Suprapubic skin (tissue), 3 donors: ENCODE results near the gene ATP5F1C.

ENCODE experiments used
- POLR2AphosphoS5 ChIP-seq, 3 donors: sonication (generic); formaldehyde crosslinking; IDR thresholded peaks; one replicate each; pipeline ENCODE4 v1.6.1; 2017; ENCODE audit warnings: antibody characterized with exemption in 3 of 3
- TF ChIP-seq, protein P1 (sequence below), 2 donors: fragments of 200-600 bp in 1 of 2; fragments of 450-650 bp in 1 of 2; sonication (generic) in 1 of 2; IDR thresholded peaks; one replicate each; pipeline ENCODE4 v1.5.1; 2016 to 2019; ENCODE audit warnings: antibody characterized with exemption in 2 of 2, mild to moderate bottlenecking in 1 of 2, moderate library complexity in 1 of 2

DNA sequence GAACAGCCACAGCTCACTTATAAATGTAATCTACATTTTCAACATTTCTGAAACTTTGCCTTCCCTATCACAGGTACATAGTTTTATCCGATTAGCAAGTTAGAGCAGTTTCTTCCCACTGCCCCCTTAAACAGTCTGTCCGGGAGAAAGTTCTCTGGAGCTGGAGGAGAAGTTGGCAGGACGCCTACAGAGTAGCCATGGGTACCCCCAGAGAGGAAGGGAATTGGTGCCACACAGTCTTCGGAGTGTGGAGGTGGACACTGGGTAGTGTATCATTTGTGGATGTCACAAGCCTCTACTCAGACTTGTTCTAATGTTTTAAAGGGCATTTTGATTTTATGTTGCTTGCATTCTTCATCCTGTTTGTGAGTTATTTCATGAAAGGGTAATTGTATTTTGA is 69.3 kb downstream of the ATP5F1C start:
- TF ChIP-seq POLR2AphosphoS5 (IDR thresholded peaks at IDR 0.05) = no peak
- TF ChIP-seq, protein P1, sequence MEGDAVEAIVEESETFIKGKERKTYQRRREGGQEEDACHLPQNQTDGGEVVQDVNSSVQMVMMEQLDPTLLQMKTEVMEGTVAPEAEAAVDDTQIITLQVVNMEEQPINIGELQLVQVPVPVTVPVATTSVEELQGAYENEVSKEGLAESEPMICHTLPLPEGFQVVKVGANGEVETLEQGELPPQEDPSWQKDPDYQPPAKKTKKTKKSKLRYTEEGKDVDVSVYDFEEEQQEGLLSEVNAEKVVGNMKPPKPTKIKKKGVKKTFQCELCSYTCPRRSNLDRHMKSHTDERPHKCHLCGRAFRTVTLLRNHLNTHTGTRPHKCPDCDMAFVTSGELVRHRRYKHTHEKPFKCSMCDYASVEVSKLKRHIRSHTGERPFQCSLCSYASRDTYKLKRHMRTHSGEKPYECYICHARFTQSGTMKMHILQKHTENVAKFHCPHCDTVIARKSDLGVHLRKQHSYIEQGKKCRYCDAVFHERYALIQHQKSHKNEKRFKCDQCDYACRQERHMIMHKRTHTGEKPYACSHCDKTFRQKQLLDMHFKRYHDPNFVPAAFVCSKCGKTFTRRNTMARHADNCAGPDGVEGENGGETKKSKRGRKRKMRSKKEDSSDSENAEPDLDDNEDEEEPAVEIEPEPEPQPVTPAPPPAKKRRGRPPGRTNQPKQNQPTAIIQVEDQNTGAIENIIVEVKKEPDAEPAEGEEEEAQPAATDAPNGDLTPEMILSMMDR (IDR thresholded peaks at IDR 0.05) = no peak
